GM18526 (cell line): ENCODE results near the gene ARHGAP8.

Experiments
- POLR2A ChIP-seq: IDR thresholded peaks from 3 replicates; pipeline ENCODE4 v1.6.1; 2011; ENCODE audit not compliant: insufficient read length; ENCODE audit errors: extremely low read depth

The ARHGAP8 gene

DNA sequence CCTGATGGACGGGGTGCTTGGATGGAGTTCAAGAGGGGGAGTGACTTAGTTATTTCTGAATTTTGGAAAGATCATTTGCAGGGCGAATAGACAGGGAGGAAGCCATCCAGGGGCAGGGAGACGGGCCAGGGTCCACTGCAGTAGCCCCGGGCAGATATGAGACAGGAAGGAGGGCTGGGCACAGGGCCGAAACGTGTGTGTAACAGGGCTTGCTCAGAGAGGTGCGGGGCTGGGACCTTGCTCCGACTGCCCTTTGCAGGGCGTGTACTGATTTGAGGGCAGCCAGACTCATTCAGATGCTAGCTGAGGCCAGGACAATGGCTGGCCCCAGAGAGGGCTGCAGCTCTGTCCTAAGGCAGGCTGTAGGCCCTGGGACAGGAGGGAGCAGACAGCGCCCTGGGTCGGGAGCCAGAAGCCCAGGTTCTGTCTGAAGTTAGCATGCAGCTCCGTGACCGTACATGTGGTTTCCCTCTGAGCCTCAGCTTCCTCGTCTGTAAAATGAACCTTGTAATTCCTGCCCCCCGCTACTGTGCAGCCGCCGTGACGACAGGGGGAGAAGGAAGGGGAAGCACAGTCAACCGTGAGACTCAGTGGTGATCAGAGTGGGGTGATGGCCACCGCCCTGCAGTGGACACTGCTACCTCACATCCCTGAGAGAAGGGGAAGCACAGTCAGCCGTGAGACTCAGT lies 154.0 kb downstream of the ARHGAP8 start:
- TF ChIP-seq POLR2A = no peak

DNA sequence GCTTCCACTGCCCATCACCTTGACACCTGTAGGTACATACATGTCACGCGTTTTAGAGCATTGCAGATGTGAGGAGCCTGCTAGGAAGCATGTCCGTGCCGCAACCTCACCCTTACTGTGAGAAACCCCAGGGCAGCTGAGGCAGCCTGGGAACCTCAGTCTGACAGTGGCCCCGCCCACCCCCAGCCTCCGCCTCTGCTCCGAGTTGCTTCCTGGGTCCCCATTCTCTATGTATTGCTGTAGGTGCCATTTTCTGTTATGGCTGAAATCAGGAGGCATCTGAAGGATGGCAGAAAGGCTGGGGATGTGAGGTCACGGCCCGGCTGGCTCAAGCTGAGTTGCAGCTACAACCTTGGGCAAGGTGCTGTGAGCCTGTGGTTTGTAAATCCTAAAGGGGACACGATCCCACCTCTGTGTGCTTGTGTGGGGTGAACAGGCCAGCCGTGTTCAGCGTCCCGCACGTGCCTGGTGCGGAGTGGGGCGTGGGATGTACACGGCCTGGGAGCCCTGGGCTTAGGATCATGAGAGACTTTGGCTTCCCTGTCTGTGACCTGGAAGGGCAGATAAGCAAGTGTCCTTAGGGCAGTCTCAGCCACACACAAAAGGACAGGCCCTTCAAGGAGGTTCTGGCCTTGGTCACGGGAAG lies 154.7 kb downstream of the ARHGAP8 start:
- TF ChIP-seq POLR2A = no peak

DNA sequence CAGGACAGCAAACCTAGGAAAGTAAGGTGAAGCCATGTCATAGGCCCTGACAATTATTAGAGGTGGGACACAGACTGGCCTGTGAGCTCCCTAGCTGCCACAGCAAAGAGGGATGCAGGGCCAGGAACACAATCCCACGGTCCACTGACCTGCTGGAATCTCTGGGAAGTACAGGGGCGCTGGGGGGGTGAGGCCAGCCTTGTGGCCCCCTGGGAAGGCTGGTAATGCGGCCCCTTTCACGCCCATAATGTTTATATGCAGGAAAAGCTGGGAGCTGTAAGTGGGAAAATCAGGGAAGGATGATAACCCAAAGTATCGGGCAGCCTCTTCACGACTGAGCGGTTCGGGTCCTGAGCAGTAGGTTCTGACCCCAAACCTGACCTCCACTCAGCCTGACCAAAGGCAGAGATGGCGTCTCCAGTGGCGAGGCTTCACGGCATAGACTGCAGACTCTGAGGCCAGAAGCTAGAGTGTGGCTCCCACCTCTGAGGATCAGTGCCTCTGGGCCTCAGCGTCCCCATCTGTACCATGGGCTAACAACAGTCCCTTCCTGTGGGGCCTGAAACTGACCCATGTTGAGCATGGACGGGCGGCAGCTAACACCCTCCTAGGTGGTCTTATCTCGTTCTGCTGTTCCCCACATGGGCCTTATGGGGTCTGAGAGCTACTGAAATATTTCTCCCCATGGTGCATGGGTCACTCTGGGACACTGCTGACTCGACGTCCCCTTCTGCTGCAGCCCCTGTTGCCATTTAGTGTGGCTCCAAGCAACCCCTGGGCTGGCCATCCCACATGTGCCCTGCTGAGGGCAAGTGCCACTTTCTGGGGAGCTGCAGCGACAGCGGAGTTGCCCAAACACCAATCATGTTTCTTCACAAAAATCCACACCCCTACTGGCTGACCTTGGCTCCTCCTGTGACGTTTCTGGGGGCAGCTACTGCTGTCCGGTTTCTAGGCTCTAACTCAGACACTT lies 155.7 kb downstream of the ARHGAP8 start:
- TF ChIP-seq POLR2A = no peak

DNA sequence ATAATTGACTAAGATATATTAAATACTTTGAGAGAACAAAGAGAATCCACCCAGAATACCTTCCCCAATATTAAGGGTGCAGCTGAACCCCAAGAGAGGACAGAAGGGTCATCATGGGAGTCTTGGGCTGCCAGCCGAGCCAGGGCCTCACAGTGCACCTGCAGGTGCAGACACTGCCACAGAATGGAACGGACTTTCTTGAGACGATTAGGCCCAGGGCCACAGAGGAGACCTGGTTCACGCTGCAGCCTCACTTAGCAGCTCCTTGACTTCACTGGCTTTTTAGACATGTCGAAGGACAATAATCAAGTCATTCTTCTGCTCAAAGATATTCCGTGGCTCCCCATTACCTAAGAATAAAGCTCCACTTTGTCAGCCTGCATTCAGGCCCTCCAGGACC lies 156.9 kb downstream of the ARHGAP8 start:
- TF ChIP-seq POLR2A = no peak
